GM23338 (cell line): ENCODE measurements around the gene TREM1. TPM values are rescaled to one million over a fixed set of nuclear protein-coding genes. Genes with fewer than 3 reads are reported as not detected.

Experiments
- ATAC-seq: fragments of 200-7000 bp; cut with Tn5 transposase; 3 replicates; pipeline ENCODE4 v1.9.1; 2020
- DNase-seq: peaks from one replicate; pipeline ENCODE4 v3.0.0-alpha.2; 2015; ENCODE audit warnings: low spot score
- H2AFZ ChIP-seq: fragments of 200-600 bp; sonication (generic); 2 replicates; pipeline ENCODE4 v1.8.0; 2016; ENCODE audit warnings: antibody characterized with exemption, mild to moderate bottlenecking, moderate library complexity
- H3F3A ChIP-seq: fragments of 200-600 bp; sonication (generic); replicated peaks from 2 replicates; pipeline ENCODE4 v1.8.0; 2017; ENCODE audit warnings: antibody characterized with exemption, mixed run types, low read depth
- H3K27ac ChIP-seq: fragments of 200-600 bp; sonication (generic); 2 replicates; pipeline ENCODE4 v1.6.1; 2016; ENCODE audit warnings: low read depth
- H3K27me3 ChIP-seq: fragments of 200-600 bp; sonication (generic); 2 replicates; pipeline ENCODE4 v1.8.0; 2016; ENCODE audit warnings: mild to moderate bottlenecking, mixed run types, moderate library complexity; ENCODE audit not compliant: insufficient read depth
- H3K36me3 ChIP-seq: fragments of 200-600 bp; sonication (generic); 2 replicates; pipeline ENCODE4 v1.8.0; 2016; ENCODE audit warnings: mild to moderate bottlenecking; ENCODE audit not compliant: insufficient read depth
- H3K4me1 ChIP-seq: fragments of 200-600 bp; sonication (generic); 2 replicates; pipeline ENCODE4 v1.8.0; 2016; ENCODE audit warnings: mild to moderate bottlenecking, moderate library complexity; ENCODE audit not compliant: insufficient read depth
- H3K4me2 ChIP-seq: fragments of 200-600 bp; sonication (generic); 2 replicates; pipeline ENCODE4 v1.7.1; 2017; ENCODE audit warnings: mixed run types
- H3K4me3 ChIP-seq: fragments of 200-600 bp; sonication (generic); 2 replicates; pipeline ENCODE4 v1.6.1; 2016; ENCODE audit warnings: mixed run types
- H3K79me2 ChIP-seq: fragments of 200-600 bp; sonication (generic); replicated peaks from 2 replicates; pipeline ENCODE4 v1.8.0; 2017; ENCODE audit warnings: mild to moderate bottlenecking; ENCODE audit not compliant: insufficient read depth
- H3K9me2 ChIP-seq: fragments of 200-600 bp; sonication (generic); 2 replicates; pipeline ENCODE4 v1.8.0; 2017; ENCODE audit not compliant: insufficient read depth
- H4K20me1 ChIP-seq: fragments of 200-600 bp; sonication (generic); replicated peaks from 2 replicates; pipeline ENCODE4 v1.8.0; 2017; ENCODE audit warnings: mild to moderate bottlenecking; ENCODE audit not compliant: insufficient read depth
- H3K27ac Mint-ChIP-seq: 2 replicates; pipeline ENCODE4 v1.8.0; 2020; ENCODE audit warnings: inconsistent platforms, mild to moderate bottlenecking, moderate library complexity, mixed read lengths
- H3K27me3 Mint-ChIP-seq: 3 replicates; pipeline ENCODE4 v1.8.0; 2022; ENCODE audit warnings: low read depth, mild to moderate bottlenecking, moderate library complexity, mixed read lengths, inconsistent platforms; ENCODE audit not compliant: insufficient read depth, poor library complexity
- H3K36me3 Mint-ChIP-seq: 3 replicates; pipeline ENCODE4 v1.8.0; 2021; ENCODE audit warnings: low read depth, mild to moderate bottlenecking, inconsistent platforms, moderate library complexity, mixed read lengths
- H3K4me1 Mint-ChIP-seq: 3 replicates; pipeline ENCODE4 v1.8.0; 2020; ENCODE audit warnings: mild to moderate bottlenecking, inconsistent platforms, mixed read lengths
- H3K4me3 Mint-ChIP-seq: 3 replicates; pipeline ENCODE4 v1.8.0; 2021; ENCODE audit warnings: moderate library complexity, mild to moderate bottlenecking, inconsistent platforms, mixed read lengths
- H3K9me3 Mint-ChIP-seq: 3 replicates; pipeline ENCODE4 v1.8.0; 2020; ENCODE audit warnings: moderate library complexity, mild to moderate bottlenecking, inconsistent platforms, mixed read lengths
- CREB1 ChIP-seq: fragments of 250-450 bp; sonication (Bioruptor Pico); IDR thresholded peaks from 2 replicates; pipeline ENCODE4 v1.5.0; 2020; ENCODE audit warnings: low read depth, mild to moderate bottlenecking, moderate library complexity
- CTCF ChIP-seq, 2 experiments: fragments of 200-600 bp in 1 of 2; sonication (generic) in 1 of 2; conservative IDR thresholded peaks; 2 replicates each; pipeline versions ENCODE4 v1.5.1 to v1.6.1; 2016 to 2017; ENCODE audit warnings: antibody characterized with exemption in 2 of 2, low read depth in 2 of 2, mild to moderate bottlenecking in 2 of 2, moderate library complexity in 1 of 2
- ETS1 ChIP-seq: IDR thresholded peaks from 2 replicates; pipeline ENCODE4 v1.6.1; 2016; ENCODE audit warnings: antibody characterized with exemption
- EZH2 ChIP-seq: fragments of 200-600 bp; sonication (generic); IDR thresholded peaks from one replicate; pipeline ENCODE4 v1.8.0; 2017; ENCODE audit warnings: antibody characterized with exemption, mild to moderate bottlenecking, low read depth; ENCODE audit not compliant: unreplicated experiment
- EZH2phosphoT487 ChIP-seq: fragments of 200-600 bp; sonication (generic); IDR thresholded peaks from one replicate; pipeline ENCODE4 v1.8.1; 2018; ENCODE audit warnings: antibody characterized with exemption; ENCODE audit not compliant: unreplicated experiment
- JUNB ChIP-seq: IDR thresholded peaks from one replicate; pipeline ENCODE4 v1.6.1; 2016; ENCODE audit warnings: antibody characterized with exemption; ENCODE audit not compliant: unreplicated experiment
- NANOG ChIP-seq: IDR thresholded peaks from 2 replicates; pipeline ENCODE4 v1.6.1; 2016; ENCODE audit warnings: antibody characterized with exemption, borderline replicate concordance
- POLR2AphosphoS5 ChIP-seq: IDR thresholded peaks from 2 replicates; pipeline ENCODE4 v1.6.1; 2016; ENCODE audit warnings: antibody characterized with exemption, low read depth
- REST ChIP-seq: IDR thresholded peaks from one replicate; pipeline ENCODE4 v1.6.1; 2018; ENCODE audit warnings: antibody characterized with exemption; ENCODE audit not compliant: unreplicated experiment
- STAT1 ChIP-seq: IDR thresholded peaks from one replicate; pipeline ENCODE4 v1.6.1; 2016; ENCODE audit warnings: antibody characterized with exemption; ENCODE audit not compliant: unreplicated experiment
- ZNF114 ChIP-seq: fragments of 250-450 bp; sonication (Bioruptor Pico); IDR thresholded peaks from 2 replicates; pipeline ENCODE4 v1.5.0; 2020; ENCODE audit warnings: mild to moderate bottlenecking, moderate library complexity
- ZNF331 ChIP-seq: fragments of 250-450 bp; sonication (Bioruptor Pico); IDR thresholded peaks from 2 replicates; pipeline ENCODE4 v1.5.0; 2020; ENCODE audit warnings: low read depth, mild to moderate bottlenecking, moderate library complexity
- ZNF462 ChIP-seq: fragments of 250-450 bp; sonication (Bioruptor Pico); IDR thresholded peaks from 2 replicates; pipeline ENCODE4 v1.5.0; 2020; ENCODE audit warnings: mild to moderate bottlenecking, moderate library complexity
- polyA plus RNA-seq: library from polyadenylated mRNA; unstranded; fragments of >200 nt; fragmentation: Nextera tagmentation; extraction: Ambion mirVana; gene quantifications from 2 replicates; pipeline ENCODE4 v1.2.1, GENCODE V29; 2016
- total RNA-seq: library from RNA; depleted of rRNA; stranded (reverse); fragments of >200 nt; shearing (Covaris generic); gene quantifications from 2 replicates; pipeline ENCODE4 v1.2.3, GENCODE V29; 2014

TREM1 gene
- total and polyA plus RNA-seq, 2 experiments from 2014 or later: not detected

GRCh38 chr6:41277605-41278004, 8.9 kb downstream of the TREM1 start:
- Histone ChIP-seq H4K20me1 (no peaks in the 10 kb centered on the region), H3K79me2 (no peaks in the 10 kb centered on the region), H2AFZ (no peak overlapping the region), H3K4me2 (no peak overlapping the region), H3K4me3 (no peak overlapping the region), H3F3A (no peaks in the 10 kb centered on the region), H3K4me1 (no peaks in the 10 kb centered on the region), H3K9me2 (peaks cover 12% of the 10 kb centered on the region), H3K36me3 (no peaks in the 10 kb centered on the region), H3K27ac (no peak overlapping the region), H3K27me3 (no peaks in the 10 kb centered on the region)
- Mint-ChIP-seq H3K4me3 (no peak overlapping the region), H3K9me3 (peaks cover 9% of the 10 kb centered on the region; the same call in 2 of the 3 replicates), H3K4me1 (peaks cover 8% of the 10 kb centered on the region; the same call in 2 of the 3 replicates), H3K36me3 (no peaks in the 10 kb centered on the region; the same call in 2 of the 3 replicates), H3K27me3 (peaks cover 13% of the 10 kb centered on the region), H3K27ac (no peak overlapping the region; the same call in 1 of the 2 replicates)
- no peak for ATAC-seq
- TF ChIP-seq CREB1 (CRISPR knock-in tag) (no peak), ZNF462 (no peak), REST (no peak), STAT1 (no peak), EZH2 (no peak), CTCF (conservative IDR thresholded peaks at IDR 0.05; ENCODE audit: low read depth in 2 of 2) (no peak), ETS1 (no peak), JUNB (no peak), NANOG (no peak), EZH2phosphoT487 (no peak), ZNF114 (no peak), POLR2AphosphoS5 (no peak), ZNF331 (CRISPR knock-in tag) (no peak)
- no peak for DNase-seq
